NCI-H2029 (cell line): Measurements from ENCODE around the gene AMPD3.

Experiments used
- DNase-seq: peaks from one replicate; lab custom pipeline; 2025; lab: John Stamatoyannopoulos, UW

The AMPD3 gene

GRCh38 chr11:10539339-10539738, 84.3 kb downstream of the AMPD3 start:
- DNase-seq, result no peak

- DNase-seq, result peak; percentile 12
Observed at GRCh38 chr11:10540546-10540914, 85.5 kb downstream of the AMPD3 start.

DNA sequence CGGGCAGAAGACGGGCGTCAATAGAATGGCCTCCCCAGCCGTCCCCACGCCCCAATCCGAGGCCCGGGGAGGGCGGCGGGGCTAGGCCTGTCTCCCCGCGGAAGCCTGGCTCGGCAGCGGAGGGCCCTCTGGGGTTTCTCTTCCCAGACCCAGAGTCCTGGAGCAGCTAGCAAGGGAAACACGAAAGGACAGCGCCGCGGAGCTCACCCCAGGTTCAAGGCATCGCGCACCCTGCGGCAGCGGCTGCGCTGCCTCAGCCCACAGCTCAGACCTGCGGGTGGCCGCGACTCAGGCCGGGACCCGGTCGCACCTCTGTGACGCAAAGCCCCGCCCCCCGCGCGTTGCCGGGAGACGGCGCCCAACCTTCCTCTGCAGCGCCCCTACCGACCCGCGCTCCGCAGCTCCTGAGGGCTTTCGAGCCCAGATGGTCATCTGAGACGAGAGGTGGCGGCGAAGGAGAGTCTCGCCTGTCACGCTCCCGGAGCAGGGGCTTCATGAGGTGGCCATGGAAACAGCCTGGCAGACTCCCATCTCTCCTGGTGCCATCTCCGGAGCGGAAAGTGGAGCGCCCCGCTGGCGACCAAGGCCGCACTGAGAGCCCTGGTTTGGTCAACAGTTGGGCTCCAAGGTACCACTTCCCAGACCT, 86.0 kb downstream of the AMPD3 start, which contains the start of gene RNF141:
Gene RNF141, minus strand, starts transcription at position 273 of the 646 bp plus-strand sequence. CDS start 7,029 bp downstream, outside the sequence.
- peak; percentile 92 for DNase-seq

GRCh38 chr11:10541561-10541930, 86.5 kb downstream of the AMPD3 start:
- DNase-seq, result no peak

DNA sequence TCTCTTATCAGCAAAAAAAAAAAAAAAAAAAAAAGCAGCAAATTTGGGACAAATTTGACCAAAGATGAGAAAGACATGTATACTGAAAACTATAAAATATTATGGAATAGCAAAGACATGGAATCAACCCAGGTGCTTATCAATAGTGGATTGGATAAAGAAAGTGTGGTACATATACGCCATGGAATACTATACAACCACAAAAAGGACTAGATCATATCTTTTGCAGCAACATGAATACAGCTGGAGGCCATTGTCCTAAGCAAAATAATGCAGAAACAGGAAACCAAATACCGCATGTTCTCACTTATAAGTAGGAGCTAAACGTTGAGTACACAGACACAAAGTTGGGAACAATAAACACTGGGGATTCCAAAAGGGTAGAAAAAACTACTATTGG, 87.7 kb downstream of the AMPD3 start:
- no peak for DNase-seq

GRCh38 chr11:10543782-10544181, 88.7 kb downstream of the AMPD3 start:
- no peak for DNase-seq

- no peak for DNase-seq
Observed at GRCh38 chr11:10544491-10545465, 89.7 kb downstream of the AMPD3 start.

- no peak for DNase-seq
Observed at GRCh38 chr11:10550503-10551289, 95.6 kb downstream of the AMPD3 start.

GRCh38 chr11:10551290-10551592, 96.2 kb downstream of the AMPD3 start:
- DNase-seq, result no peak

- no peak for DNase-seq
Observed at GRCh38 chr11:10551845-10552352, 96.8 kb downstream of the AMPD3 start.

DNA sequence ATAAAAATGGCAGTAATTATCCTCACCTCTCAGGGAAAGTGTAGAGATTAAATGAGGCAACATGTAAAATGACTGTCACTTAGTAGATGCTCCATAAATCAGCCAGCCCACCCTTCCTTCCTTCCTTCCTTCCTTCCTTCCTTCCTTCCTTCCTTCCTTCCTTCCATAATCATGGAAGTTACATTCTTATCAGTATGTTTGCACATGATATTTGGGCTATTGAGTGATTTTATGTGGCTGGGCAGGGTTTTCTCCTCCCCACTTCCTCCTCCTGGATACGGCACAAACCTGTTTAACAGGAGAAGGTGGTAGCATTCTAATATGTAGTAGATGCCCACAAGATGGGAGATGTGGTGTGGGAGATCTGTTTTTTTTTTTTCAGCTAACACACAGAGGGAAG, 101.5 kb downstream of the AMPD3 start:
- DNase-seq, result no peak
